Caki2 (cell line): ENCODE measurements around the gene PPP6R2. TPM values are rescaled to one million over a fixed set of nuclear protein-coding genes. Genes with fewer than 3 reads are reported as not detected.

Source experiments
- DNase-seq: peaks from one replicate; pipeline ENCODE4 v3.0.0-alpha.2; 2015; ENCODE audit warnings: low read depth
- in situ Hi-C: cut with HindIII; loops from 2 replicates; pipeline ENCODE4 v1.10.0; 2016; ENCODE audit warnings: low sequenced_read_pairs, low pct_unique_long_range_greater_than_20kb, mixed read lengths
- total RNA-seq: library from RNA; depleted of rRNA; stranded (reverse); fragments of >200 nt; shearing (Covaris generic); gene quantifications from 2 replicates; pipeline ENCODE4 v1.2.3, GENCODE V29; 2014; ENCODE audit warnings: low replicate concordance

The PPP6R2 gene
- total RNA-seq, 1 experiment from 2014 or later: 72.7 TPM

- no peak for DNase-seq
- in situ Hi-C loops: no loop called here
These were observed 92.3 kb downstream of the PPP6R2 start for GRCh38 chr22:50435291-50436014.

GRCh38 chr22:50436015-50436830 lies 93.1 kb downstream of the PPP6R2 start:
- no peak for DNase-seq
- in situ Hi-C loops: no loop called here

- in situ Hi-C loops: no loop called here
- DNase-seq: no peak
These were observed 93.8 kb downstream of the PPP6R2 start for GRCh38 chr22:50436841-50437341.

- no peak for DNase-seq
- in situ Hi-C loops: no loop called here
These were observed 94.6 kb downstream of the PPP6R2 start for GRCh38 chr22:50437511-50438304.

DNA sequence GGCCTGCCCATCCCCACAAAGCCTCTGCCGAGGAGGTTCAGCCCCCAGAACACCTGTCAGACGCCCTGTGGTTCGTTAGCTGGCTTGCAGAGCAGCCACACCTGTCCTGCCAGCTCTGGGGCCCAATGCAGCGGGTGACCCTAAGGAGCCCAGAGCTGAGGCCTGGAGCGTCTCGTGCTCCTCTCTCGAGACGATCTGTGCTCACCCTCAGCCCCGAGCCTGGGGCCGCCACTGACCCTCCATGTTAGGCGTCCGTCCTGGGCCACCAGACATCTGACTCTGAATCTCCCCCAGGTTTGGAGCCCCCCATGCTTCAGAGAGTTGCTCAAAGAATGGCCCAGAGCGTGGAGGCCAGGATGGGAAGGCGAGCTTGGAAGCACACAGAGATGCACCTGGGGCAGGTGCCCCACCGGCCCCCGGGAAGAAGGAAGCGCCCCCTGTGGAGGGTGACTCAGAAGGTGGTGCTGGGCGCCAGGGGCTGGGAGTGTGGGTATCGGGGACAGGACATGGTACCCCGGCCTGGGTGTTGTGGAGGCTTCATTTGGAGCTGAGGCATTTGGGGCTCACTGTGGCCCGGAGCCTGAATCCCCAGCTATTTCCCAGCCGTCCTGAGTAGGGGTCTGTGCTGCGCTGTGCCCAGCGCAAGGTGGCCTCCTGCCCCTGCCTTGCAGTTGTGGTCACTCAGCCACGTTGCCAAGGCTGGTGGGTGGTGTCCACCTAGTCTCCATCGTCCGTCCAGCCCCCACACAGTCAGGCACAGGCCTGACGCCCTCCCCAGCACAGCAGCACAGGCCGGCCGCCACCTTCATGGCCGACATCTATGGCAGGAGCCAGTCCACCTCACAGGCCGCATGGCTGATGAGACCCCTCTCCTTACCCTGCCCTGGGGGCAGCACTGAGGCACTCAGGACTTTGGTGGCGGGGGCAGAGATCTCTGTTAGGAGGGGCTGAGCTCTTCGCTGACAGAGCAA lies 95.5 kb downstream of the PPP6R2 start:
- in situ Hi-C loops: no loop called here
- no peak for DNase-seq

DNA sequence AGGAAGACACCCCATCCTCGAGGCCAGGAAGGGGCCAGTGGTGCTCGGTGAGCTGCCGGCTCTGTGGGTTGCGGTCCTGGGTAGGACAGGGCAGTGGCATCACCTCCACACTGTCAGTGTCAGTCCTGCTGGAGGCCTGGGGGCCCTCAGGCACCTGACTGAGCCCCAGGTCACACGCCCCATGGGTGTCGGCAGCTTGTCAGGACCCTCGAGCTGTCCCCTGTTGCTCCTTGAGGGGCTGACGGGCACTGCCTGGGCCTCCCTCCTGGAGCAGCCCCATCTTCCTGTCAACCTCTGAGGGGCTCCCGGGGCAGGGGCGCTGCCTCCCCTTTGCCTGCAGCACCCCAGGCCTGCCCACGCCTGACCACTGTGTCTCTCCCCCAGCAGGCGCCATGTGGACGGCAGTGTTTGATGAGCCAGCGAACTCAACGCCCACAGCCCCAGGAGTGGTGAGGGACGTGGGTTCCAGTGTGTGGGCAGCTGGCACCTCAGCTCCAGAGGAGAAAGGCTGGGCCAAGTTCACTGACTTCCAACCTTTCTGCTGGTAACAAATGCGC lies 96.3 kb downstream of the PPP6R2 start:
- in situ Hi-C loops: no loop called here
- DNase-seq: no peak

DNA sequence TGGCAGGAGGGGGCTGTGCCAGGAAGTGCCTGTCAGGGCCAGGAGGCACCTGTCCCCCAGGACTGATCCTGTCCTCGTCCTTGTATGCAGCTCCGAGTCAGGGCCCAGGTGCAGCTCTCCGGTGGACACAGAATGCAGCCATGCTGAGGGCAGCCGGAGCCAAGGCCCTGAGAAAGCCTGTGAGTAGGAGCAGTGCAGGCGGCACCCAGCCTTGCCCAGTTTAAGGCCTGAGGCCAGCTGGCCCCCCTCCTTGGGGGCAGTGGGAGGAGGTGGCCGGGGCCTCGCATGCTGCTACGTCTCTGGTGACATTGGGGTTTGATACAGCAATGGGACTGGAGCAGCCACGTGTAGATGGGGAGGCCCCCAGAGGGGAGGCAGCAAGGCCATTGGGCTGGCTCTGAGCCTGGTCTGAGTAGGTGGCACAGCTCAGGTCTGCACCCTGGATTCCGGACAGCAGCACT lies 96.8 kb downstream of the PPP6R2 start:
- in situ Hi-C loops: no loop called here
- DNase-seq: no peak

- in situ Hi-C loops: no loop called here
- no peak for DNase-seq
These were observed 97.6 kb downstream of the PPP6R2 start for GRCh38 chr22:50440544-50441249.

DNA sequence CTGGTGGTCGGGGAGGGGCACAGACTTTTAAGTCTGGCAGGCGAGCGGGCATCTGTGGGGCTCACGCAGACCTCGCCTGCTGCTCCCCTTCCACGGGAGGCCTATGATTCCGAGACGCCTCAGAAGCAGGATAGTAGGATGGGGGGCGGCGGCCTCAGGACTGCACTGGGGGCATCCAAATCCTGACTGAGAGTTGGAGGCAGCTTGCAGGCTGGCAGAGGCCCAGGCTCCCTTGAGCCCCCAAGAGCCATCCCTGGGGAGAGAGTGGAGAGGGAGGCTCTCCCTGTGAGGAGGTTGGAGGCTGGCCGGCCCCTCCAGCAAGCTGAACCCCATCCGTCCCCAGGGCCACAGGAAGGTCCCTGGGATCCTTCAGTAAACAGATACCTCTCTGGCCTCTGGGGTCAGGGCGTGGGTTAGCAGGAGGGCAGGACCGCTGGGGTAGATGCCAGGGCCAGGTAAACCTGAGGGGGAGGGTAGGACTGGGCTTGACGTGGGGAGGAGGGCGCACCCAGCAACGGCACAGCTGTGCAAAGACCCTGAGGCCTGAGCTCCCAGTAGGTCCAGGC lies 98.4 kb downstream of the PPP6R2 start:
- in situ Hi-C loops: no loop called here
- DNase-seq: no peak

- no peak for DNase-seq
- in situ Hi-C loops: no loop called here
These were observed 100.1 kb downstream of the PPP6R2 start for GRCh38 chr22:50443197-50443596.

- in situ Hi-C loops: no loop called here
- DNase-seq: no peak
These were observed 100.9 kb downstream of the PPP6R2 start for GRCh38 chr22:50443801-50444625.

- in situ Hi-C loops: no loop called here
- peak; percentile 34 for DNase-seq
These were observed 101.5 kb downstream of the PPP6R2 start for GRCh38 chr22:50444663-50445062.

DNA sequence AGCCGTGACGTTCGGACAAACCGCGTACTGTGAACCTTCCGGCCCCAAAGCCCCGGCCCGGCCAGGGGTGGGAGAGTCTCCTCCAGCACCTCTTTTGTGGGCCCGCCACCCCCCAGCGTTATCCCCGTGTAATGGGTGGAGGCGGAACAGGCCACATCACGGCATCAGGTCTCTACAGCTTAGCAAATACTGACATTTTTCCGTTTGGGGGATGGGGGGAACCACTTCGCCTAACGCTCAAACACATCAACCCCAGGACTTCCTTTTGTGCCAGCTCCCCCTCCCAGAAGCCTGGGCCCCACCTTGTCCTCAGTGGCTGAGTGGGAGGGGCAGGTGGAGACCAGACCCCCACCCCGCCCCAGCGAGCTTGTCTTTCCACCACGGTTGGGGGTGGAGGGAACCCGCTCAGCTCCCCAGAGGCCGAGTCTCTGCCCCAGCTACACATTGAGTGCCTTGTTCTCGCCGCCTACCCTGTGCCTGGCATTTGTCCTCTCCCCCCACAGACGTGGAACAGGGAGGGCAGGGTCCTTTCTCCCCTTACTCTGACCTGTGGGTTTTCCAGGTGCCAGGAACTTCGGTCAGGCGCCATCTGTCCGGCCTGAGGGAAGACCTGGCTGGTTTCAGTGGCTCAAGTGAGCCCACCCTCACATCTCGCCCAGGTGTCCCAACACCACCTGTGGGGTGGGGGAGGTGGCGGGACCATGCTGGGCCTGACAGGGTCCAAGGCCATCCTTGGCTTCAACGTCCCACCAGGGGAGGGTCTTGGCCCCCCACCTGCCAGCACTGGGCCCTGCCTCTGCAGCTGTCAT lies 102.1 kb downstream of the PPP6R2 start:
- in situ Hi-C loops: no loop called here
- no peak for DNase-seq

GRCh38 chr22:50445880-50446707 lies 103.0 kb downstream of the PPP6R2 start:
- no peak for DNase-seq
- in situ Hi-C loops: no loop called here
